ENCODE results near the gene MAN1C1. TPM values are rescaled to one million over a fixed set of nuclear protein-coding genes. Genes with fewer than 3 reads are reported as not detected.

MAN1C1 gene
- total RNA-seq, 4 donors from 2014 or later: 28.1 to 60.4 (median 32.7) TPM

GRCh38 chr1:25785333-25786067 lies 168.9 kb downstream of the MAN1C1 start:
- intact Hi-C loops (cut with DNase I): no loop called here
- 84 to 87% methylated on average over 10 of the region's 10 CpGs for WGBS, 2 donors

DNA sequence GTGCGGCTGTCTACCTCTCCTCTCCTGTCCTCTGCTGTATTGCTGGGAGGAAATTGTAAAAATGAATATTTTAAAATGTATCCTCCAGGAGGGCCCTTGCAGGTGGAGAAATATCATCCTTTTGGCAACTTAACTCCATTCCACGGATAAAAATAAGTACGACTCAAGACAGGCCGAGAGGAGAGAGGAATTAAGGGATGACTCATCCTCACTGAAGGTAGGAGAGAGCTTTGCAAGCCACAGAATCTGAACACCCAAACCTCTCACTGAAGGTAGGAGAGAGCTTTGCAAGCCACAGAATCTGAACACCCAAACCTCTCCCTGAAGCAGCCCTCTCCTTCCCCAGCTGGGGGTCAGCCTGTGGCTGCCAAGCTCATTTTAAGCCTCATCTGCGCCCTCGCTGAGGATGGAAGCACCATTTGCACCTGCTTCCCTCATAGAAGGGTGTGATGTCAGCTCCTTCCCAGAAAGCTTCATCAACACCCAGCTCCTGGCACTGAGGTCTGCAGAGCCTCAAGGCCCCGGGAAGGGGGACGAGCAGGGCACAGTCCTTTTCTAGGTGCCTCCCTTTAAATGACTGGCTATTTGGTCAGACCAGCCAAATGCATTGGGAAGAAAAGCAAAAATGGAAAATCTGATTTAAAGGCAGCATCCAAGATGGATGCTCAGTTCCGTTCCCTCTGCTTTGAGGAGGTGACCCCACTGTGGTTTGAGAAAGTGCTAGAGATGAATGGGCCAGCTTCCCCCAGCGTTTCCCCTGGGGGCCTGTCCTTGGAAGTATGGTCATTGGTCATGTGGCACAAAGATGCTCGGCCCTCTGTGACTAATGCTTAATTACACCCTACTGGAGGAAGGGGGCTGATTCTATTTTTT lies 170.5 kb downstream of the MAN1C1 start:
- Histone ChIP-seq H3K36me3 (peaks cover 0 to 5% of the 10 kb centered on the region in 2 donors), H3K4me3 (replicated peaks in 1 of 3) (no peak overlapping the region), H3K9me3 (no peaks in the 10 kb centered on the region), H3K27ac (no peak overlapping the region), H3K4me1 (no peaks in the 10 kb centered on the region), H3K27me3 (no peaks in the 10 kb centered on the region)
- TF ChIP-seq, protein P1, sequence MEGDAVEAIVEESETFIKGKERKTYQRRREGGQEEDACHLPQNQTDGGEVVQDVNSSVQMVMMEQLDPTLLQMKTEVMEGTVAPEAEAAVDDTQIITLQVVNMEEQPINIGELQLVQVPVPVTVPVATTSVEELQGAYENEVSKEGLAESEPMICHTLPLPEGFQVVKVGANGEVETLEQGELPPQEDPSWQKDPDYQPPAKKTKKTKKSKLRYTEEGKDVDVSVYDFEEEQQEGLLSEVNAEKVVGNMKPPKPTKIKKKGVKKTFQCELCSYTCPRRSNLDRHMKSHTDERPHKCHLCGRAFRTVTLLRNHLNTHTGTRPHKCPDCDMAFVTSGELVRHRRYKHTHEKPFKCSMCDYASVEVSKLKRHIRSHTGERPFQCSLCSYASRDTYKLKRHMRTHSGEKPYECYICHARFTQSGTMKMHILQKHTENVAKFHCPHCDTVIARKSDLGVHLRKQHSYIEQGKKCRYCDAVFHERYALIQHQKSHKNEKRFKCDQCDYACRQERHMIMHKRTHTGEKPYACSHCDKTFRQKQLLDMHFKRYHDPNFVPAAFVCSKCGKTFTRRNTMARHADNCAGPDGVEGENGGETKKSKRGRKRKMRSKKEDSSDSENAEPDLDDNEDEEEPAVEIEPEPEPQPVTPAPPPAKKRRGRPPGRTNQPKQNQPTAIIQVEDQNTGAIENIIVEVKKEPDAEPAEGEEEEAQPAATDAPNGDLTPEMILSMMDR (IDR thresholded peaks at IDR 0.05): no peak
- TF ChIP-seq POLR2A (IDR thresholded peaks at IDR 0.05): no peak
- WGBS, 2 donors: 79 to 81% methylated on average over 11 of the region's 11 CpGs
- intact Hi-C loops (cut with DNase I): no loop called here
- DNase-seq: no peak

More at GRCh38 chr1:25785333-25786067, 168.9 kb downstream of the MAN1C1 start:
- Histone ChIP-seq H3K4me3 (replicated peaks in 1 of 3) (no peak overlapping the region), H3K4me1 (no peaks in the 10 kb centered on the region), H3K36me3 (peaks cover 0 to 5% of the 10 kb centered on the region in 2 donors), H3K27me3 (no peaks in the 10 kb centered on the region), H3K9me3 (no peaks in the 10 kb centered on the region), H3K27ac (no peak overlapping the region)
- TF ChIP-seq, protein P1 (IDR thresholded peaks at IDR 0.05): no peak
- no peak for TF ChIP-seq POLR2A (IDR thresholded peaks at IDR 0.05)
- DNase-seq: no peak

- intact Hi-C loops (cut with DNase I): no loop called here
- Histone ChIP-seq H3K4me3 (replicated peaks in 1 of 3) (no peak overlapping the region), H3K27me3 (no peaks in the 10 kb centered on the region), H3K27ac (no peak overlapping the region), H3K36me3 (peaks cover 0 to 5% of the 10 kb centered on the region in 2 donors), H3K9me3 (no peaks in the 10 kb centered on the region), H3K4me1 (no peaks in the 10 kb centered on the region)
- TF ChIP-seq, protein P1 (IDR thresholded peaks at IDR 0.05): no peak
- no peak for TF ChIP-seq POLR2A (IDR thresholded peaks at IDR 0.05)
- no peak for DNase-seq
- WGBS, 2 donors: 79 to 86% methylated on average over 5 of the region's 5 CpGs
Observed at GRCh38 chr1:25787760-25788166, 171.2 kb downstream of the MAN1C1 start.

- intact Hi-C loops (cut with DNase I): loop anchor here (10.0 kb wide), 1 partner anchor 246 kb away; the partner anchor contains the start of gene LDLRAP1
- TF ChIP-seq, protein P1 (IDR thresholded peaks at IDR 0.05): no peak
- TF ChIP-seq POLR2A (IDR thresholded peaks at IDR 0.05): no peak
Observed at GRCh38 chr1:25790472-25790871, 173.9 kb downstream of the MAN1C1 start.

More at GRCh38 chr1:25790472-25790871, 173.9 kb downstream of the MAN1C1 start:
- no peaks in the 10 kb centered on the region for H3K9me3 ChIP-seq
- H3K4me3 ChIP-seq (replicated peaks in 1 of 3): no peak overlapping the region
- H3K27me3 ChIP-seq: no peaks in the 10 kb centered on the region
- H3K4me1 ChIP-seq: peaks cover 0 to 7% of the 10 kb centered on the region in 2 donors
- no peak overlapping the region for H3K27ac ChIP-seq
- 81 to 83% methylated on average over 6 of the region's 6 CpGs for WGBS, 2 donors
- DNase-seq: no peak
- H3K36me3 ChIP-seq: peaks cover 0 to 5% of the 10 kb centered on the region in 2 donors
